ENCODE results near the gene LDB2.
"Not testable (repeated sequence)": the region's sequence is repeated elsewhere in the genome, so short reads cannot be mapped to it uniquely, and the experiment has no call there.

The LDB2 gene

GRCh38 chr4:16573206-16573605 lies 325.2 kb downstream of the LDB2 start:
- DNase-seq (ENCODE audit: low read depth) = no peak
- no peak overlapping the region for H3K4me3 ChIP-seq (ENCODE audit: low read depth, low read length)
- TF ChIP-seq CTCF (IDR thresholded peaks at IDR 0.05; ENCODE audit: low read depth, low read length, missing control alignments) = no peak

DNA sequence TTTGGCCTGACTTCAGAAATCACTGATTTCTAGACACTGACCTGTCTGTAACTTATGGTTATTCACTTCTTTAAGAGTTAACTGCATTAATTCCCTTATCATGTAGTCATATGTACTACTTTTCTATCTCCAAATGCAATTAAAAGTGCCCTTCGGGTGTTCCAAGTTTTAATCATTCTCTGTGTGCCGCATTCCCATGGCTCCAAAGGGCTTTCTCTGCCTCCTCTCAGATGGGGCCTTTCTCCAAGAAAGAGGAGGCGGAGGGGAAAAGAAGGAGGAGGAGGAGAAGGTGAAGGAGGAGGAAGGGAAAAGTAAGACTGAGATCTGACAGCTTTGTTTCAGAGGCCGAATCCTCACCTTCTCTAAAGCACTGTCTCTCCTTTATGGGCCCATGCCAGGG lies 325.8 kb downstream of the LDB2 start:
- no peak for TF ChIP-seq CTCF (IDR thresholded peaks at IDR 0.05; ENCODE audit: low read depth, low read length, missing control alignments)
- no peak overlapping the region for H3K4me3 ChIP-seq (ENCODE audit: low read depth, low read length)
- no peak for DNase-seq (ENCODE audit: low read depth)

GRCh38 chr4:16572161-16572560 lies 326.3 kb downstream of the LDB2 start:
- TF ChIP-seq CTCF (IDR thresholded peaks at IDR 0.05; ENCODE audit: low read depth, low read length, missing control alignments) = no peak
- H3K4me3 ChIP-seq (ENCODE audit: low read depth, low read length) = no peak overlapping the region
- DNase-seq (ENCODE audit: low read depth) = no peak

- no peak for DNase-seq (ENCODE audit: low read depth)
Measured at GRCh38 chr4:16569790-16570189, 328.7 kb downstream of the LDB2 start.

GRCh38 chr4:16557316-16557715 lies 341.1 kb downstream of the LDB2 start:
- not testable (repeated sequence) for H3K4me3 ChIP-seq (ENCODE audit: low read depth, low read length); DNase-seq (ENCODE audit: low read depth)

More at GRCh38 chr4:16569790-16570189, 328.7 kb downstream of the LDB2 start:
- no peak overlapping the region for H3K4me3 ChIP-seq (ENCODE audit: low read depth, low read length)
- no peak for TF ChIP-seq CTCF (IDR thresholded peaks at IDR 0.05; ENCODE audit: low read depth, low read length, missing control alignments)

GRCh38 chr4:16555156-16555555 lies 343.3 kb downstream of the LDB2 start:
- TF ChIP-seq CTCF (IDR thresholded peaks at IDR 0.05; ENCODE audit: low read depth, low read length, missing control alignments) = no peak
- H3K4me3 ChIP-seq (ENCODE audit: low read depth, low read length) = no peak overlapping the region
- no peak for DNase-seq (ENCODE audit: low read depth)

DNA sequence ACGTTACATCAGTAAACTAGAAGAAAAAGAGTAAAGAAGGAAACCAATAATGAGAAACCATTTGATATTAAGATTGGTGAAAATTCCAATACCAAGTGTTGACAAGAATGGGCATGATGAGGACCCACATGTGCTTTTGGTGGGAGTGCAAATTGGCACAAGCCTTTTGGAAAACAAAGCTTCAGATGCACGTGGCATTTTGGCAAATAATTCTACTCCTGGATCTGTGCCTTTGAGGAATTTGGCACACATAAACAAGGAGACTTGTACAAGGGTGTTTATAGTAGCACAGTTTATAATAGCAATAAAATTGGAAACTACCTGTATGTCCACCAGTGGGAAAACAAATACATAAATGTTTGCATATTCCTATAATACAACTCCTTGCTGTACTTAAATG lies 347.9 kb downstream of the LDB2 start:
- TF ChIP-seq CTCF (IDR thresholded peaks at IDR 0.05; ENCODE audit: low read depth, low read length, missing control alignments) = no peak
- H3K4me3 ChIP-seq (ENCODE audit: low read depth, low read length) = no peak overlapping the region
- DNase-seq (ENCODE audit: low read depth) = no peak

DNA sequence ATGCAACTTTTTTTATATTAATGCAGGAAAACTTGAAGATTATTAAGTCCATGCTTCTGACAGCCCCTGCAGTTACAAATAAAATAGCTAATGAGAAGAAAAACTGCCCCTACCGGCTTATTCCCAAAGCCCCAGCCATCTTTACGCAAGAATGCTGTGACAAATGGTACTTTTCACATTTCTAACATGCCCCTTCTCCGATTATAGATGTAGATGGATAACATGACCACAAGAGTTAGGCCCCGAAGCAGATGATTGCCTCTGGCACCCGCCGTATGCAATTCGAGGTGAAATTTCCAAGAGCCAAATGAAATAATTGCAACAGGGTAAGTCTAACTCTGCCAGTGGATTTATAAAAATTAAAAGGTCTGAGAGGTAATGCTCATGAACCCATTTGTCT lies 352.8 kb downstream of the LDB2 start:
- TF ChIP-seq CTCF (IDR thresholded peaks at IDR 0.05; ENCODE audit: low read depth, low read length, missing control alignments) = no peak
- no peak overlapping the region for H3K4me3 ChIP-seq (ENCODE audit: low read depth, low read length)
- DNase-seq (ENCODE audit: low read depth) = no peak
